ENCODE measurements around the gene UTP14C. TPM values are rescaled to one million over a fixed set of nuclear protein-coding genes. Genes with fewer than 3 reads are reported as not detected.

Gene UTP14C
- total and polyA plus RNA-seq, 4 donors: 2.8 to 26.8 (median 11.5) TPM

DNA sequence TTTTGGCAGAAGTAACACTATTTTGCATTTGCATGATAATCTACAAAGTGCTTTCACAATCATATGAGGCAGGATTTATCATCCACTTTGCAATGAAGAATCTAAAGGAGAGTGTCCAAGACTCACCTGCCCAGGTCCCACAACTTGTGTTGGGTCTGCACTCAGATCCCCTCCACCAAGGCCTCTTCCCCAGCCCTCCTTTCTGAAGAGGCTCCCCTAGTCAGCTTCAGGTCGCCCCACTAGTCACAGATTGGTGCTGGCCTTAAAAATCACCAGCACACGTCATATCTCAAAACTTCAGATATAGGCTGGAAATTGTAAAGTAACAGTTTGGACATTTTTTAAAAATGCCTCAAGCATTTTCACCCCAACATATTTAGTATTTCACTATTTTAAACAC, 30.8 kb upstream of the UTP14C start:
- Histone ChIP-seq H3K27me3 (ENCODE audit: control insufficient read depth in 3 of 3, insufficient read depth in 3 of 3, low read length in 2 of 3) (no peaks in the 10 kb centered on the region), H3K4me3 (no peak overlapping the region), H3K27ac (ENCODE audit: low read depth in 1 of 2, low read length in 1 of 2) (no peak overlapping the region), H3K9ac (ENCODE audit: insufficient read depth in 1 of 2, low read length in 2 of 2) (no peak overlapping the region), H3K36me3 (ENCODE audit: control insufficient read depth in 4 of 4, insufficient read depth in 4 of 4, low read length in 4 of 4) (no peaks in the 10 kb centered on the region), H3K4me1 (ENCODE audit: control insufficient read depth in 5 of 5, insufficient read depth in 5 of 5, low read length in 5 of 5) (peaks cover 0 to 31% (median 12%) of the 10 kb centered on the region in 5 donors), H3K9me3 (ENCODE audit: control insufficient read depth in 4 of 4, insufficient read depth in 3 of 4, low read length in 3 of 4) (no peaks in the 10 kb centered on the region)
- ATAC-seq (ENCODE audit: insufficient read depth, low FRiP score) (no peak), DNase-seq (no peak)
- 85 to 89% methylated on average over 2 of the region's 2 CpGs for WGBS, 2 donors
- TF ChIP-seq CTCF (IDR thresholded peaks at IDR 0.05; ENCODE audit: control extremely low read depth, extremely low read depth): no peak

- ATAC-seq (ENCODE audit: insufficient read depth, low FRiP score) (peak; percentile 48), DNase-seq (peak; percentile 50 to 79 (median 79))
- WGBS, 2 donors: 34 to 46% methylated on average over 9 of the region's 9 CpGs
- H3K9ac ChIP-seq (ENCODE audit: insufficient read depth in 1 of 2, low read length in 2 of 2): no peak overlapping the region
- peaks cover 0 to 40% (median 17%) of the 10 kb centered on the region in 5 donors for H3K4me1 ChIP-seq (ENCODE audit: control insufficient read depth in 5 of 5, insufficient read depth in 5 of 5, low read length in 5 of 5)
- H3K9me3 ChIP-seq (ENCODE audit: control insufficient read depth in 4 of 4, insufficient read depth in 3 of 4, low read length in 3 of 4): no peaks in the 10 kb centered on the region
- no peak overlapping the region for H3K4me3 ChIP-seq
- H3K36me3 ChIP-seq (ENCODE audit: control insufficient read depth in 4 of 4, insufficient read depth in 4 of 4, low read length in 4 of 4): no peaks in the 10 kb centered on the region
- TF ChIP-seq CTCF (IDR thresholded peaks at IDR 0.05; ENCODE audit: control extremely low read depth, extremely low read depth): no peak
- H3K27ac ChIP-seq (ENCODE audit: low read depth in 1 of 2, low read length in 1 of 2): peak overlapping the region in 1 of 2 donors; percentile 62
- no peaks in the 10 kb centered on the region for H3K27me3 ChIP-seq (ENCODE audit: control insufficient read depth in 3 of 3, insufficient read depth in 3 of 3, low read length in 2 of 3)
Observed at GRCh38 chr13:51995677-51996551, 28.6 kb upstream of the UTP14C start.

DNA sequence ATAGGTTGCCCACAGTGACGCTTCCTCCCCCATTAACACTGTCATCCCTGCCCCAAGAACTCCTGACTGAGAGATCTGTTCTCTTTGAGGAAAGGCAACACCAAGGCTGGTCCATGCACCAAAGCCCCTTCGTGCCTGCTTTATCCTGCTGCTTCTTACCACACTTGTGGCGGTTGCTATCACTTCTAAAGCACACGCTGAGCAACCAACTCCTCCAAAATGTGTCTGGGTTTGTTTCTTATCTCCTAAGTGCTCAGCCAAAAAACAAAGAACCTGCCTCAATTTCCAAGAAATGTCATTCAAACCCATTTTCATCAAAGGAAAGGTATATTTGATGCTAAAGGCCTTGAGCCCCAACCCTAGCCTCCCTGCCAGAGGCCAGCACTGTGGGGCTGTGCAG, 27.9 kb upstream of the UTP14C start:
- Histone ChIP-seq H3K4me3 (no peak overlapping the region), H3K4me1 (ENCODE audit: control insufficient read depth in 5 of 5, insufficient read depth in 5 of 5, low read length in 5 of 5) (peaks cover 0 to 40% (median 17%) of the 10 kb centered on the region in 5 donors), H3K27me3 (ENCODE audit: control insufficient read depth in 3 of 3, insufficient read depth in 3 of 3, low read length in 2 of 3) (no peaks in the 10 kb centered on the region), H3K36me3 (ENCODE audit: control insufficient read depth in 4 of 4, insufficient read depth in 4 of 4, low read length in 4 of 4) (no peaks in the 10 kb centered on the region), H3K27ac (ENCODE audit: low read depth in 1 of 2, low read length in 1 of 2) (no peak overlapping the region), H3K9ac (ENCODE audit: insufficient read depth in 1 of 2, low read length in 2 of 2) (no peak overlapping the region), H3K9me3 (ENCODE audit: control insufficient read depth in 4 of 4, insufficient read depth in 3 of 4, low read length in 3 of 4) (no peaks in the 10 kb centered on the region)
- DNase-seq: no peak
- no peak for ATAC-seq (ENCODE audit: insufficient read depth, low FRiP score)
- 94 to 96% methylated on average over 4 of the region's 4 CpGs for WGBS, 2 donors
- no peak for TF ChIP-seq CTCF (IDR thresholded peaks at IDR 0.05; ENCODE audit: control extremely low read depth, extremely low read depth)
